NCI-H446 (cell line): ENCODE data around the gene FBXL13.
"Not testable (repeated sequence)": the region's sequence is repeated elsewhere in the genome, so short reads cannot be mapped to it uniquely, and the experiment has no call there.

Source experiments
- DNase-seq, 2 experiments: peaks; one replicate each; lab custom pipeline; 2025; lab: John Stamatoyannopoulos, UW

Gene FBXL13

GRCh38 chr7:103074519-103075336 lies at the start of gene FBXL13, which contains the start of gene ARMC10:
TSS of gene FBXL13 (minus strand) at chr7:103074796.
TSS of gene ARMC10 (plus strand) at chr7:103075140. CDS start at chr7:103075273, 133 bp downstream.
- peak; percentile 86 to 89 for DNase-seq

DNA sequence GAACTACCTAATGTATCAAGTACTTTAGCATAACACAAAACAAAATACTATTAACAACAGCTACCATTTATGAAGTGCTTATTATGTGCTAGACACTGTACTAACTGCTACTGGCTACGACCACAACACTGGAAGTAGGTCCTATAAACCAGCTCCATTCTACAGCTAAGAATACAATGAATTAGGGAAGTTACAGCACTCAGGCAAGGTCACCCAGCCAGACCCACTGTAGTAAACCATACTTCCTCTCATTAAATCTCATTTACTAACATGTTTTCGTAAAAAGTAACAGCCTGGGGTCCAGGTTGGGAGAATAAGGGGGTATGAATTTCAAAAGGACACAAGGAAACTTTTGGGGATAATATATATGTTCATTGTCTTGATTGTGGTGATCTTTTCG lies 48.9 kb upstream of the FBXL13 start:
- no peak for DNase-seq

DNA sequence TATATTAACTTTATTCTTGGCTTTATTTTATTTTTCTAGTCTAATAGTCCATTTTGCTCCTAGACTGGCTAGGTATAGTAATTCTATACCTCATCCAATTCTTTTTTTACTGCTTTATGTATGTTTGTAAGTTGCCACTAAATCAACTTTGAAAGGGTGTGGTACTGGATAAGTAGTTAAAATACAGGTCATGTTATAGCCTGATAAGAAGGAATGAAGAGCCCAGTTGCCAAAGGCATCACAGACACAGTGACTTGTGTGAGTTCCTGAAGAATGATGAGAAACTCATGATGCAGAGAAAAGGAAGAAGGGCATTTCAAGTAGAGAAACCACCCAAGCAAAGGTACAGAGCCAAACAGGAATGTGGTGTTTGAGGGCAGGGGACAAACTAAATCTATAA lies 47.0 kb upstream of the FBXL13 start:
- no peak for DNase-seq

DNA sequence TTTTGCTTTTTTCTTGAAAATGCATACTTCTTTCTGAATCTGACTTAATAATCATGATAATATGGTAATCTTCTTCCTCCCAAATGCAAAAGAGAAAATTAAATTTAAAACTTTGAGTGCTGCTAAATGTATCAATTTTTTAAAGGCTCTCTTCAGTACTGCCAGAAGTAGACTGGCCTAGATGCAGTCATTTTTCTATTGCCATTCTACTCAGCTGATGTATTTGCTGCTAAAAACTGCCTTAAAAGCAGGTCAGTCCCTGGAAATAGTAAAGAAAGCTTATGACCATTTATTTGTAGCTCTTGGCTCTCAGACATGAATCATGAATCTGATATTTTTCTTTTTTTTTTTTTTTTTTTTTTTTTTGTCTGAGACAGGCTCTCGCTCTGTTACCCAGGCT lies 45.8 kb upstream of the FBXL13 start:
- DNase-seq = no peak

DNA sequence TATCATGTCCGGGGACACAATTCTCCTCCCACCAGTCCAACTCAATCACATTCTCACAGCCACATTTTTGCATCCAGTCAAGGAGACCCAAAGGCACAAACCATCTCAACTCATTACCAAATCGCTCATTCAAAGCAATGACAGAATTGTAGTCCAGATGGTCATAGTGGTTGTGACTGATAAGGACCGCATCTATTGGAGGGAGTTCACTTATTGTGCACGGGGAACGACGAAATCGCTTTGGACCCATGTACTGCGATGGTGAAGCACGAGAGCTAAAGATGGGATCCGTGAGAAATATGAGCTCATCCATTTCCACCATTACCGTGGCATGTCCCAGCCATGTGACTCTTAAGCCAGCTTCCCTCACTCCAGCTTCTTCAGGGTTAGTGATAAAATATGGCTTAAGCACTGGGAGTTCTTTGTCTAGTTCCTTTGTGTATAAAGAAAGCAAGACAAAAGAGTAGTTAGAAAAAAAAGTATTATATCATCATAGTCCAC lies 45.2 kb upstream of the FBXL13 start:
- no peak for DNase-seq

DNA sequence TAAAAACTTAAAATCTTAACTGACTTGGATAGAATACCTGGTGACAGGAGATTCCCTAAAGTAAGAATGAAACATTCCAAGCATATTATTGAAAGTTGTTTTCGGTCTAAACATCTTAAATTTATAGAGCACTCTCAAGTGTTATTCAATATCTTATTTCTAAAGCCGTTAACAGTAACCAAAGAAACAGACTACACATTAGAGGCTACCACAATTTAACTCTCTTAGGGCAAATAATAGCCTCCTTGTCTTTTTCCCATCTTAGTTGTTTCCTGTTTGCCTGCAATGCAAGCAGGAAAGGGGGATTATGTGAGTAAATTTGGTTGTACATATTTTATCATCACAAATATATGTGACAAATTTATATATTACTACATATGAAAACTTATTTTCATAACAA lies 42.9 kb upstream of the FBXL13 start:
- DNase-seq = no peak

- no peak for DNase-seq
Measured at GRCh38 chr7:103116991-103117390, 42.4 kb upstream of the FBXL13 start.

GRCh38 chr7:103116511-103116910 lies 41.9 kb upstream of the FBXL13 start:
- DNase-seq = no peak

DNA sequence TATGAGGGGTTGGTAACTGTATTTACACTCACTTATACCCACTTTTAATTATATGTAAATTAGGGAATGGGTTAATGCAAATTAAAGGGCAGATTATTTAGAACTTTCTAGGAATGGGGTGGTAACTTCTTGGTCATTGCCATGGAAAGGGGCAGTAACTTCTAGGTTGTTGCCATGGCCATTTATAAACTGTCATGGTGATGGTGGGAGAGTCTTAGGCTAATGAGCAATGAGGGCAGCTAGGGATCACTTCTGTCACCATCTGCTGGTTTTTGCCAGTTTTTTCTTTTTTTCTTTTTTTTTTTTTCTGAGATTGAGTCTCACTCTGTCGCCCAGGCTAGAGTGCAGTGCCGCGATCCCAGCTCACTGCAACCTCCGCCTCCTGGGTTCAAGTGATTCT lies 41.2 kb upstream of the FBXL13 start:
- no peak for DNase-seq

- DNase-seq = no peak
Measured at GRCh38 chr7:103114576-103115008, 40.0 kb upstream of the FBXL13 start.

GRCh38 chr7:103113164-103113563 lies 38.6 kb upstream of the FBXL13 start:
- DNase-seq = no peak

DNA sequence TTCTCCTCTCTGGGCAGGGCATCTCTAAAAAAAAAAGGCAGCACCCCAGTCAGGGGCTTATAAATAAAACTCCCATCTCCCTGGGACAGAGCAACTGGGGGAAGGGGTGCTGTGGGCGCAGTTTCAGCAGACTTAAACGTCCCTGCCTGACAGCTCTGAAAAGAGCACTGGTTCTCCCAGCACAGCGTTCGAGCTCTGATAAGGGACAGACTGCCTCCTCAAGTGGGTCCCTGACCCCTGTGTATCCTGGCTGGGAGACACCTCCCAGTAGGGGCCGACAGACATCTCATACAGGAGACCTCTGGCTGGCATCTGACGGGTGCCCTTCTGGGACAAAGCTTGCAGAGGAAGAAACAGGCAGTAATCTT lies 32.1 kb upstream of the FBXL13 start:
- DNase-seq = not testable (repeated sequence)

DNA sequence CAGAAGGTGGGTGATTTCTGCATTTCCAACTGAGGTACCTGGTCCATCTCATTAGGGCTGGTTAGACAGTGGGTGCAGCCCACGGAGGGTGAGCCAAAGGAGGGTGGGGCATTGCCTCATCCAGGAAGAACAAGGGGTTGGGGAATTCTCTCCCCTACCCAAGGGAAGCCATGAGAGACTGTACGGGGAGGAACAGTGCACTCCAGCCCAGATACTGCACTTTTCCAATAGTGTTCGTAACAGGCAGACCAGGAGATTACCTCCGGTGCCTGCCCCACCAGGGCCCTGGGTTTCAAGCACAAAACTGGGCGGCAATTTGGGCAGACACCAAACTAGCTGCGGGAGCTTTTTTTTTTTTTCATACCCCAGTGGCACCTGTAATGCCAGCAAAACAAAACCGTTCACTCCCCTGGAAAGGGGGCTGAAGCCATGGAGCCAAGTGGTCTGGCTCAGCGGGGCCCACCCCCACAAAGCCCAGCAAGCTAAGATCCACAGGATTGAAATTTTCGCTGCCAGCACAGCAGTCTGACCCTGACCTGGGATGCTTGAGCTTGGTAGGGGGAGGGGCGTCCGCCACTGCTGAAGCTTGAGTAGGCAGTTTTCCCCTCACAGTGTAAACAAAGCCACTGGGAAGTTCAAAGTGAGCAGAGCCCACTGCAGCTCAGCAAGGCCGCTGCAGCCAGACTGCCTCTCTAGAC lies 31.6 kb upstream of the FBXL13 start:
- no peak for DNase-seq

DNA sequence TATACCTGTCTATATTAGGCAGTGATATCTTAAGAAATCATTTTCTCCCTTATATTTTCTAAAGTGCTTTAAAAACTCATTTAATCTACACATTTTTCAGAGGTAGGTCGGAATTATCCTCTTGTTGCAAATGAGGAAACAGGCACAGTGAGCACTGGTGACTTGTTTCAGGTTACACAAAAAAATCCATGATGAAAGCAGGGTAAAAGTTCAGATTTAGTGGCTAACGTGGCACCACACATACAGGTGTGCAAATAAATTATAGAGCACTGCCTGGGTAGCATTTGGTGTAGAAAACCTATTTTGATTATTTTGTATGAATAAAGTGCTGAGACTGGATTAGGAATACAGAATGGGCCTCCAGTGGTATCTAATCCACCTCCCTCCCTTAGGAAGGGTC lies 26.9 kb upstream of the FBXL13 start:
- DNase-seq = no peak

GRCh38 chr7:103100348-103100747 lies 25.8 kb upstream of the FBXL13 start:
- DNase-seq = no peak

- no peak for DNase-seq
Measured at GRCh38 chr7:103097041-103097440, 22.4 kb upstream of the FBXL13 start.

GRCh38 chr7:103095558-103095957 lies 21.0 kb upstream of the FBXL13 start:
- not testable (repeated sequence) for DNase-seq

GRCh38 chr7:103094102-103094501 lies 19.5 kb upstream of the FBXL13 start:
- no peak for DNase-seq

DNA sequence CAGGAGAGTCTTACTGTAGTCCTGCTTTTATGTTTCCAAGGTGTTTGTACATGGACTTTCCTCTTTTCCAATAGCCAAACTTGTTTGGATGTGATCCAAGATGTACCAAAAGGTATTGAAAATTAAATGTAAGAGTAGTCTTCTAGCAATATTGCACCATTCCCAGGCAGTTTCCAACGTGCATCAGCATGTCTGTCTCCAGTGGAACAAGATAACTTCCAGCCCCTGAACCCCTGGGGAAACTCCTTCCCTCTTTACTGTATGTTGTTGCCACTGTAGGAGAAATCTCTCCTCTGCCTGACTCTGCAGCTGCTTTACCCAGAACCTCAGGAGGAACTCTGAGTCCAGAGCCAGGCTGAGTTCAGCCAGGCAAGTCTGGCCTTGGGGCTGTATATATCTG lies 18.8 kb upstream of the FBXL13 start:
- DNase-seq = no peak

GRCh38 chr7:103092321-103092720 lies 17.7 kb upstream of the FBXL13 start:
- DNase-seq = not testable (repeated sequence)

GRCh38 chr7:103083210-103083609 lies 8.6 kb upstream of the FBXL13 start:
- DNase-seq = no peak

- no peak for DNase-seq
Measured at GRCh38 chr7:103082497-103082896, 7.9 kb upstream of the FBXL13 start.

- no peak for DNase-seq
Measured at GRCh38 chr7:103080923-103081322, 6.3 kb upstream of the FBXL13 start.
